ENCODE measurements around the gene CCDC14.
"Not testable (repeated sequence)": the region's sequence is repeated elsewhere in the genome, so short reads cannot be mapped to it uniquely, and the experiment has no call there.

The CCDC14 gene

DNA sequence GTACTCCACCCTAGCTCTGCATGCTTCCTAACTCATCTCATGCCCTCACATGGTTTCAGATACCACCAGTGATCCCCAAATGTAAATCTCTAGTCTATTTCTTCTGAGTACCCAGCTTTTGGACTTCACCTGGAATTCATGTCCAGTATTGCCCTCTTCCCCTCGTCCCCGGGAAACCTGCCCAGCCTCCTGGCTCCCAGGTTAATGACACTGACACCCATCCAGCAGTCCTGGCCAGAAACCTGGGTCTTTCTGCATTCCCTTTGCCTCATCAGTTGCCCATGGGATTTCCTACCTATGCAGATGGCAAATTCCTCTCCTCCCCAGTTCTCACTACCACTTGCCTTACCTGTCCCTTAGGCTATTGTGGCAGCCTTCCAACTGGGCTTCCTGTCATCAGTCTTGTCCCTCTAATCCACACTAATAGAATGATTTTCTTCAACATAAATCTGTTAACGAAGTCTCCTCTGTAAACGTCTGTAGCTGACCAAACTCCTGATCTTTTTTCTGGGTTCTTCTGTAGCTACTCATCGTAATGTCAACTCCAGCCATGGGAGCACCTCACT, 61.6 kb downstream of the CCDC14 start:
- no peak for DNase-seq

DNA sequence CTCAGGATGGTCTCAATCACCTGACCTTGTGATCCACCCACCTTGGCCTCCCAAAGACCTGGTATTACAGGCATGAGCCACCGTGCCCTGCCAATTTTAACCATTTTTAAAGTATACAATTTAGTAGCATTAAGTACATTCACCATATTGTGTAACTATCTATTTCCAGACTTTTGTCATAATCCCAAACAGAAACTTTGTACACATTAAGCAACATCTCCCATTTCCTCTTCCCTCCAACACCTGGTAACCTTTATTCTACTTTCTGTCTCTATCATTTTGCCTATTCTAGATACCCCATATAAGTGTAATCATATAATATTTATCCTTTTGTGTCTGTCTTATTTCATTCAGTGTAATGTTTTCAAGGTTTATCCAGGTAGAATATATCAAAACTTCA, 68.0 kb downstream of the CCDC14 start:
- DNase-seq = no peak

DNA sequence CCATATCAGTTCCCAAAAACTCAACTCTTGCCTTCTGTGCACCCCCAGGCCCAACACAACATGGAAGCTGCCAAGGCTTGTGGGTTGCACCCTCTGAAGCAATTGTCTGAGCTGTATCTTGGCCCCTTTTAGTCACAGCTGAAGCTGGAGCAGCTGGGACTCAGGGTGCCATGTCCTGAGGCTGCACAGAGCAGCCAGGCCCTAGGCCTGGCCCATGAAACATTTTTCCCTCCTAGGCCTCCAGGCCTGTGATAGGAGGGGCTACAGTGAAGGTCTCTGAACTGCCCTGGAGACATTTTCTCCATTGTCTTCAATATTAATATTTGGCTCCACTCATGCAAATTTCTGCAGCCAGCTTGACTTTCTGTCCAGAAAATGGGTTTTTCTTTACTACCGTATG, 68.8 kb downstream of the CCDC14 start:
- no peak for DNase-seq

DNA sequence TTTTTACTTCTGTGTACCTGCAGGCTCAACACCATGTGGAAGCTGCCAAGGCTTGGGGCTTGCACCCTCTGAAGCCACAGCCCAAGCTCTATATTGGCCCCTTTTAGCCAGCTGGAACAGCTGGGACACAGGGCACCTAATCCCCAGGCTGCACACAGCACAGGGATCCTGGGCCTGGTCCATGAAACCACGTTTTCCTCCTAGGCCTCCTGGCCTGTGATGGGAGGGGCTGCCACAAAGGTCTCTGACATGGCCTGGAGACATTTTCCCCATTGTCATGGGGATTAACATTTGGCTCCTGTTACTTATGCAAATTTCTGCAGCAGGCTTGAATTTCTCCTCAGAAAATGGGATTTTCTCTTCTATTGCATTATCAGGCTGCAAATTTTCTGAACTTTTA, 70.0 kb downstream of the CCDC14 start:
- not testable (repeated sequence) for DNase-seq

DNA sequence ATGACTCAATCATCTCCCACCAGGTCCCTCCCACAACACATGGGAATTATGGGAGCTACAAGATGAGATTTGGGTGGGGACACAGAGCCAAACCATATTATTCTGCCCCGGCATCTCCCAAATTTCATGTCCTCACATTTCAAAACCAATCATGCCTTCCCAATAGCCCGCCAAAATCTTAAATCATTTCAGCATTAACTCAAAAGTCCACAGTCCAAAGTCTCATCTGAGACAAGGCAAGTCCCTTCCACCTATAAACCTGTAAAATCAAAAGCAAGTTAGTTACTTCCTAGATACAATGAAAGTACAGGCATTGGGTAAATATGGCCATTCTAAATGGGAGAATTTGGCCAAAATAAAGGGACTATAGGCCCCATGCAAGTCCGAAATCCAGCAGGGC, 70.9 kb downstream of the CCDC14 start:
- not testable (repeated sequence) for DNase-seq

DNA sequence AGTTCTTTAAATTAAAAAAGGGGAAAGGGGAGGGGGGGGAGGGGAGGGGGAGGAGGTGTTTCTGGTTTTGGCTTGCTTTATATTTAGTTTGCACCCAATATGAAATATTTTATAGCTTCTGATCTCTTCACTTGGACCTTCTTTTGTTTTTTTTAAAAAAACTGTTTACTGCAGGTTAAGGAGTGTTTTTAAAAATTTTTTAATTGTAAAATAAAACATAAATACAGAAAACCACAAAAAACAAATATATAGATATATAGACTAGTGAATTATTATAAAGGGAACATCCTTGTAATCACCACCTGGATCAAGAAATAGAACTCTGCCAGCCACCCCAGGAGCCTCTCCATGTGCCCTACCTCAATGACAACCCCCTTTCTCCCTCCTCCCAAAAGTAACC, 76.0 kb downstream of the CCDC14 start:
- DNase-seq = no peak

DNA sequence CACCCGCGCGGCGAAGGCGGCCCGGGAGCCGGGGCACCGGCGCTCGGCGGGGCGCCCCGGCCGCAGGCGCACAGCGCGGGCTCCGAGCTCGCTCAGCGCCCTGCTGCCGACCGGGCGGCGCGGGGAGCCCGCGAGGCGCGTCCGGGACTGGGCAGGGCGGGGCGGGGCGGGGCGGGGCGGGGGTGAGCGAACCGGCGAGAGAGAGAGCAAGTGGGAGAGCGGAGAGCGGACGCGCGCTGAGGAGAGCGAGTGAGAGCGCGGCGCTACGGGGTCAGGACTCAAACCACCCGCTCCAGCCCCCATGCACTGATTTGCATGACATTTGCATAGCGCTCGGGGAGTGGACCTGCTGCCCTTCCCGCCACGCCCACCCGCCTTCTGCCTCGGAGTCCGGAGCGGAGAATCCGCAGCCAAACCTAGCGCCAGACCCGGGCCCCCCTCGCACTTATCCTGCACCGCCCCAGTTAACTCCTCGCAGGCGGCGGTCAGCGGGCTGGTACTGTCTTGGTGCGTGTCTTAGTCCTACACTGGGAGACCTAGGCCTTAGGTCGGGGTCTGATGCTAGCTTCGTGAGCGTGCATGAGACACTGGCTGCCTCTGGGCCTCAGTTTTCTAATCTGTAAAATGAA, 76.7 kb downstream of the CCDC14 start, which contains the start of gene MYLK:
Gene MYLK, minus strand, starts transcription at position 130 of the 629 bp plus-strand sequence. CDS start 90,491 bp downstream, outside the sequence.
- peak; percentile 86 for DNase-seq

DNA sequence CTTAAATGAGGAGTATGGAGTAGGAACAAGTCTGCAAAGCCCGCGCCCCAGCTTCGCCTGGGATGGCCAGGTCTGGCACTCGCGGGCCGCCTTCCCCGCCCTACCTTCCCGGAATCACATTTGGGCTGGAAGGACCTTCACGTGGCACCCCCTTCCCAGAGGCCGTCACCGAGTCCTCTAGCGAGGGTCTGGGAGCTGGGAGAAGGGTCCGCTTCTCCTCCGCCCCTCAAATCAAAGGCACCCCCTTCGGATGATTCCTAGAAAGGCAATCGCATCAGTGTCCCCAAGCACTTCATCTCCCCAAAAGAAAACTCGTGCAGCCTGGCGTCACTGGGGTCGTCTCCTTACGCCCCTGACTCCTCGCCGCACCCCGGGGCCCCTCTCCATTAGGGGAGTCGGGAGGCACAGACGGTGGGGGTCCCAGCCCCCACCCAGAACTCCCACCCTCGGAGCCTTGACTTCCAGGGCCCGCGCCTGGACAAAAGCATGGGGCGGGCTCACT, 77.3 kb downstream of the CCDC14 start:
- no peak for DNase-seq

DNA sequence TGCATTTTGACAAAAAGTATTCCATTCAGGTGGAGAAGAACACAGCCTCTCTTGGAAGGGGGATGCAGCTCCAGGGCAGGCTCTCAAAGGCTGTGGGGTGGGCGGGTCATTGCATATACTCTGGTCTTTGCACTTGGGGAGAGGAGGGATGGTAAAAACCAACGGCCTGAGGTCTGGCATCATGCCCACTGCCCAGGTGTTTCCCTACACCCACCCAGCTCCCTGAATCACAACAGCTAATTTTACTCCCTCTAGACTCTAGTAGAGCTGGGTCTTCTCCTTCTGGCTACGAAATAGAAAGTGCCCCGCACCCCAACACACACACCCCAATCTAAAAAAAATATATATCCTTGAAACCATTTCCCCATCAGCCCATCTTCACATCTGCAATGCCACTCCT, 77.9 kb downstream of the CCDC14 start:
- DNase-seq = no peak

DNA sequence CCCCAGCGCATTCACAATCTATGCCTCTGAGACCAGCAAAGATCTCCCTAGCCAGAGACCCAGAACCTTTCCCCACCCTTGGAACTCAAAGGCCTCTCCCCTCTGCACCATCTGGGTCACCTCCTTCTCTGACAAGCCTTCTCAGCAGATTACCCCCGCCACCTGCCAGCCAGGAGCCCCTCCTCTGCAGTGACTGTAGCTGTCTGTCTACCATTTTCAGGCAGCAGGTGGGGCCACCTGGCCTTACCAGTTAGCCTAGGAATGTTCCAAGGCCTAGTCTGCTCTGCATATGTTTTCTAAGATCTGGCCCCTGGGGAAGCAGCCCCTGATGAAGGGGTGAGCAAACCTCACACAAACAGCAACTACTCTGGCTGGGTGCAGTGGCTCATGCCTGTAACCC, 79.3 kb downstream of the CCDC14 start:
- no peak for DNase-seq

DNA sequence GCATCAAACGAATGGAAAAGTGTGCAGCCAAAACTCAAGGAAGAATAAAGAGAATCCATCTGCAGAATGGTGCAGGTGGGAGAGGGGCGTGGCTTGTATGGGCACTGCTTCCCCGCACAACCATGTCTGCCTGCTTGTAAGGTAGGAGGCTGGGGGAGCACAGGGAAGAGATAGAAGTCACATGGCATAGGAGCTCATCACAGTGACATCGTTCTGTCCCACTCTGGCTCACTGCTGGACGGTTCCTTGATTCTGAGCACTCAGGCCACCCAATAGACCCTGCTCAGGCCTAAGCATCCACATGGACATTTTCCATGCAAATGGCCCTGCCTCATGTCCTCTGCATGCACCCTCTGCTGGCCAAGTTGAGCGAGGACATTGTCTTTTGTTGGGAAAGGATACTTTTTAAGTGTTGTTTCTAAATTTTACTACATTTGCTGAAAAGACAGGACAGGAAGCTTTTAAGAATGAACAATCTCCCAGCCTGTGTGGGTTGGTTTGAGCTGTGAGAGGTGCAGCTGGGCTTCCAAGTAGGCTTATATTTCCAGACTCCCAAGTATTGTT, 79.9 kb downstream of the CCDC14 start:
- no peak for DNase-seq

DNA sequence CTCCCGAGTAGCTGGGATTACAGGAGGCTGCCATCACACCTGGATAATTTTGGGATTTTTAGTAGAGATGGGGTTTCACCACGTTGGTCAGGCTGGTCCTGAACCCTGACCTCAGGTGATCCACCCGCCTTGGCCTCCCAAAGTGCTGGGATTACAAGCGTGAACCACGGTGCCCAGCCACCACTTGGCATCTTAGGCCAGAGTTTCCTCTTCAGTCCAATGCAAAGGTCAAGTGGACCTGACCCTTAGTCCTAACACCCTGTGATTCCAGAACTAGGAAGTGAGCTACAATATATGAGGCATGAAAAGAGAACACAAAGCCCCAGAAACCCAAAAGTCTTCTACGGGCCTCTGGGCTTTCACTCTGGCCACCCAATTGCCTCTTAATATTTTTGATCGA, 82.2 kb downstream of the CCDC14 start:
- no peak for DNase-seq

DNA sequence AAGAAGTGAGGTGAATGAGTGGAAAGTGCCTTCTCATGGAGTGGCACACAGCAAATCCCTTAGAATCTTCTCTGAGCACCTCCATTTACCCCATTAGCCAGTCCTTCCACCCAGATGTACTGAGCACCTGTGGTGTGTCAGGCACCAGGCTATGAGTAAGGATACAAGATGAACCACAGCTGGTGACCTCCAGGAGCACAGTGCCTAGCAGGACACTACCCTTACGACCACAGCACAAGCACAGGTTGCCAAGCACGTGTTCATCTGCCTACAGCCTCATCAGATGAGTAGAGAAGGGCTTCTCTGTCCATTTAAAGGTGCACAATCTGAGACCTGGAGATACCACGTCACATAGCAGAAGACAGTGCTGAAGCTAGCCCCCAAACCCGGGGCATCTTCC, 83.1 kb downstream of the CCDC14 start:
- DNase-seq = no peak

DNA sequence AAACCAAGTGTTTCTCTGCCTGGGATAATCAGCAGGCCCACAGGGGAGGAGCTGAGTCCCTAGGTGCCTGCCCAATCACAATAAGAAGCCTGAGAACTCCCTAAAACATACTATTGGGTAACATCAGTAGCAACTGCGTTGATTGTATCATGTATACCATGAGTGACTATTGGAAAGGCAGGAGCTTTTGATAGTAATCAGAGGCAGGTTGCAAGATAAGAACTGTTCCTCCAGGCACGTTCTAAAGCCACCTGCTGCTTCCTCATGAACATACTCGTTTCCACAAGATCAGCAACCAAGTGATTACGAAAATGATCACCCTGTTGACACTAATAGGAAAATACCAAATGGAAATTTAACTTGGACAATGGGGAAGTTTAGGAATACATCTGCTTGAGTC, 83.6 kb downstream of the CCDC14 start:
- no peak for DNase-seq

DNA sequence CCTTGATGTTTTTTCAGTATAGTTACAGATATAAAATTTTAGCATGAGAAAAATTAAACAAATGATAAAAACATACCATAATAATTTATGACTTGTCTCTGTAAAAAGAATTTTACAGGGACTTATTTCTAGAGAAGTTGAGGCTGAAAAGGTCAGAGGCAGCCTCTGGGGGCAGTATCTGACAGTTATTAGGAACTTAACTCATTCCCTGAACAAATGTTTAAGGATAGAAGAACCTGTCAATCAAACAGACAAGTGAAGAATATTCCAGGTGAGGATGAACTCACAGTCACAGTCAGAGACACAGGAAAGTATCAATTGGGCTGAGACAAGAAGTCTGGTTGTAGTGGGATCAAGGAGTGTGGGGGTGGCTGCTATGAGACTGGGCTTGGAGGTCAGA, 84.2 kb downstream of the CCDC14 start:
- no peak for DNase-seq

DNA sequence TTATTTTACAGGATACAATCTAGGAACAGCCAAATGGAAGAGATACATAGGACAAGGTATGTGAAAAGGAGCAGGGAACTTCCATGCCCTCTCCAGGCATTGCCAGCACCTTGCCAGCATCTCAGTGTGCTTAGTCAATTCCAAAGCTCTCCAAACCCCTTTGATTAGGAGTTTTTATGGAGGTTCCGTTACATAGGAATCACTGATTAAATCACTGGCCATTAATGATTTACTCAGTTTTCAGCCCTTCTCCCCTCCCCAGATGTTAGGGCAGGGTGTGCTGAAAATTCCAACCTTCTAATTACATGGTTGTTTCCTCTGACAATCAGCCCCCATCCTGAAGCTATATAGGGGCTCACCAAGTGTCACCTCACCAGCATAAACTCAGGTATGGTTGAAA, 88.4 kb downstream of the CCDC14 start:
- no peak for DNase-seq

DNA sequence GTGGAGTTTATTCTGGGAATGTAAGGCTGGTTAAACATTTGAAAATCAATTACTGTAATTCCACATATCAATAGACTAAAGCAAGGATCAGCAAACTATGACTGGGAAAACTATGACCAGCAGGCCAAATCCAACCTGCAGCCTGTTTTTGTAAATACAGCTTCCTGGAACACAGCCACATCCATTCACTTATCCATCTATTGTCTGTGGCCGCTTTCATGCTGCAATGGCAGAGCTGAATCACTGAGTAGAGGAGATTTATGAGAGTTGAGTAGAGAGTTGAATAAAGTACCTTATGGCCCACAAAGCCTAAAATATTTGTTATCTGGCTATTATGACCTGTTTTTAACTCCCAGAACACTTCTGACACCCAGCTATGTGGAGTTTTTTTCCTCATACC, 89.1 kb downstream of the CCDC14 start:
- peak; percentile 6 for DNase-seq

DNA sequence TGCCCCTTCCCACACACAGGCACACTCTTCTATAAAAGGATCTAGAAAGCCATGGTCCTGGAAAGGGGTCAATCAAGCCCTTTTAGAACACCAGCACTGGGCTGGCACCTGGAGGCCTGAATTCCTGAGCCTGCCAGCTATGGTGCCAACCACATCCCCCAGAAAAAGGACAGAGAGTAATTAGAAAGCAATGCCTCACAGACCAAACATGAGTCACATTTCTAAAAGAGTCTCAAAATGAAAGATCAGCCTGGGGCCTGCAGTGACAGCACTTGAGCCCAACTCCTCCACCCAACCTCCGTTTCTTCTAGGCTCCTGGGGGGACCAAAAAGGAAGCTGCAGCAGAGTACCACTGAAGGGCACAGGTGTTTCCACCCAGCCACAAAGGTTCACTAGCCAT, 91.0 kb downstream of the CCDC14 start:
- peak; percentile 15 for DNase-seq

DNA sequence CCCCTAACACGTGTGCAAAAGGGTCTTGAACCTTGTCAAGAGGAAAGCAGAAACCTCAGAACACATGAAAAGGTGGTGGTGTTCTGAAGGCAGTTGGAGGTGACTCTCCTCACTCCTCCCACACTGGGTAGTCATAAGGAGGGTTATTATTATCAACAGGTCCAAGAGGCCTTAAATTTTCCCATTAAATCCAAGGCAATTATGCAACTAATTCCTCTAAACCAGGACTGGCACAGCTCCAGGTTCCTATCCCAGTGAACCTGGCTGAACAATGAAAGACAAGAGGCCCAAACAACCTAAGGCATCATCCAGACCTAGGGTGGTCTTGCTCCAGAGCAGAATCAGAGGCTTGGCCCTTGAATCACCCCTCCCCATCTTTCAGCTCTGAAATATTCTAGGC, 91.9 kb downstream of the CCDC14 start:
- peak; percentile 10 for DNase-seq

DNA sequence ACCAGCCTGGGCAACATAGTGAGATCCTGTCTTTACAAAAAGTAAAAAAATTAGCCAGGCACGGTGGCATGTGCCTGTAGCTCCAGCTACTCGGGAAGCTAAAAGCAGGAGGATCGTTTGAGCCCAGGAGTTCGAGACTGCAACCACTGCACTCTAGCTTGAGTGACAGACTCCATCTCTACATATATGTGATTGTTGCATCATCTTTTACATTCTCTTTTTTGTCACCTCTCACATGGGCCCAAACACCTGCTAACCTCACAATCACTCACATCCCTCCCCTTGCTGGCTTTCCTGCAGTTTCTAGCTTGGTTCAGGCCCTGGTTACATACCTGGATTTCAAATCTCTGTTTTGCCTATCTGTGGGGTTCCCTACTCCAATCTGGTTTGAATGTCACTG, 96.3 kb downstream of the CCDC14 start:
- DNase-seq = no peak
